ENCODE results near the gene MDP1.

Gene MDP1

DNA sequence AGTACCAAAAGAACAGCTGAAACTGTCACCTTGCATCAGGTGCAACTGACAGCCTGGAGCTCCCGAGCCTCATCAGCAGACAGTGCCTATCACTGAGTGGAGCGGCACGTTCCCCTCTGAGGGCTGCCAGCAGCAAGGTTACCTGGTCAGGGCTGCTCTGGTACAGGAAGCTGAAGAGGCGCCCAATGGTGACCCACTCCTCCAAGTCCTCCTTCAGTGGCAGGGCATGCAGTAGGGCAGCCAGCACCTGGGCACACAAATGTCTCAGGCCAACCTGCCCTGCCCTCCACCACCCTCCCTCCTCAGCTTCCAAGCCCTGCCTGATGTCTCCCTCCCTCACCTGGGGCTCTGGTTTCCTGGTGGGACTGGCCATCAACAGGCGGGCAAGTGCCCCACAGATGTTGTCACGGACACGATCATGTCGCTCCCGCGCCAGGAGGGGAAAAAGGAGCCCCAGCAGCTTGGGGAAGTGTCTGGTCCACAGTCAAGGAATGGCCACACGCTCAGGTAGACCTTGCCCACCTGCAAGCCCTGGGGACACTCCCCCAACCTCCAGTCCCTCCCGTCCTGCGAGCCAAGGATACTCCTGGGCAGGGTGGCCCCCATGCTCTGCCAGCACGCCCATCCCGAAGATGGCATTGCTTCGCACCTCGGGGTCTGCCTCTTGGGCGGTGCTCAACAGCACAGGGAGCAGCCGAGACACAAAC lies 34.3 kb downstream of the MDP1 start:
- TF ChIP-seq, protein P1, sequence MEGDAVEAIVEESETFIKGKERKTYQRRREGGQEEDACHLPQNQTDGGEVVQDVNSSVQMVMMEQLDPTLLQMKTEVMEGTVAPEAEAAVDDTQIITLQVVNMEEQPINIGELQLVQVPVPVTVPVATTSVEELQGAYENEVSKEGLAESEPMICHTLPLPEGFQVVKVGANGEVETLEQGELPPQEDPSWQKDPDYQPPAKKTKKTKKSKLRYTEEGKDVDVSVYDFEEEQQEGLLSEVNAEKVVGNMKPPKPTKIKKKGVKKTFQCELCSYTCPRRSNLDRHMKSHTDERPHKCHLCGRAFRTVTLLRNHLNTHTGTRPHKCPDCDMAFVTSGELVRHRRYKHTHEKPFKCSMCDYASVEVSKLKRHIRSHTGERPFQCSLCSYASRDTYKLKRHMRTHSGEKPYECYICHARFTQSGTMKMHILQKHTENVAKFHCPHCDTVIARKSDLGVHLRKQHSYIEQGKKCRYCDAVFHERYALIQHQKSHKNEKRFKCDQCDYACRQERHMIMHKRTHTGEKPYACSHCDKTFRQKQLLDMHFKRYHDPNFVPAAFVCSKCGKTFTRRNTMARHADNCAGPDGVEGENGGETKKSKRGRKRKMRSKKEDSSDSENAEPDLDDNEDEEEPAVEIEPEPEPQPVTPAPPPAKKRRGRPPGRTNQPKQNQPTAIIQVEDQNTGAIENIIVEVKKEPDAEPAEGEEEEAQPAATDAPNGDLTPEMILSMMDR (IDR thresholded peaks at IDR 0.05; ENCODE audit: control extremely low read depth, extremely low read depth, low read depth, missing control alignments): no peak
- ChIA-PET CTCF (interaction anchor here (1.1 to 3.2 kb wide), 3 partner anchors 21 to 73 kb away, joined by 3 to 21 read pairs (median 4); partner anchors contain the start of gene IRF9), POLR2A (interaction anchor here (0.8 to 3.6 kb wide), 5 partner anchors 14 to 34 kb away, joined by 3 to 13 read pairs (median 3); partner anchors contain the start of genes IRF9, RNF31 and TM9SF1)
- no peak for DNase-seq (ENCODE audit: extremely low spot score)

DNA sequence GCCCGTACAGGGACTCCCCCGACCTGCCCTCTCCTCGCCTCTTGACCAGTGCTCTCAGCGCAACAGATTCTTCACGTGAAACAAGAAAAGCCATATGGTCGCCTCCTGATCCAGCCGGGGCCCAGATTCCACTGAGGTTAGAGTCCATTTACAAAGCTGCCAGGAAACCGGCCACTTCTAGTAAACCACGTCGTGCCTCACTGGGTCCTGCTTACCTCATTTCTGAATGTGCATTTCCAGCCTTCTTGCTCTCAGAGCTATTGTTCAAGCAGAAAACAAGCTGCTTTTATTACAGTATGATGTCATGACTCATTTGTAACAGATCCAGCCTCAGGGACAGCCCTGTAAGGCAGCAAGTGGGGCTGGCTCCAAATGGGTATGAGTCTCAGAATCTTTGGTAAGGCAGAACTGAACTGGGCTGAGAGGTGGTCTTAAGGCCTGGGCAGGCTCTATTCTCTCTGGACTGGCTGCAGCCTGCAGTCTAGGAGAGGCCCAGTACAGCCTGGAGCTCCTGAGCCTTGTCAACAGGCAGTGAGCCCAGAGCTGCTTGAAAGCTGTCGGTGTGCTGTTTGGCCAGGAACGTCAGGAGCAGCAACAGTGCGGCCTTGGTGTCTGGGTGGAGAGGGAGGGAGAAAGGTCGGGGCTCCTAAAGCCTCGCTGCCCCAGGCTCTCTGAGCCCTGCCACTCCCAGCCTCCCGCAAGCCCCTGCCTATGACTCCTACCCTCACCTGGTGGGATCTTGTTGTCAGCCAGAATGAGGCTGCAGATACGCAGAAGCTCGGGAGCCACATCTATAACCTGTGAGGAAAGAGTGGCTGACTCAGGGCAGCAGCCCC lies 35.7 kb downstream of the MDP1 start:
- CTCF ChIA-PET: interaction anchor here (0.8 to 3.2 kb wide), 5 partner anchors 10 to 39 kb away, joined by 3 to 21 read pairs (median 3); partner anchors contain the start of genes EMC9 and IRF9
- DNase-seq (ENCODE audit: extremely low spot score): no peak
- TF ChIP-seq, protein P1 (IDR thresholded peaks at IDR 0.05; ENCODE audit: control extremely low read depth, extremely low read depth, low read depth, missing control alignments): no peak
- POLR2A ChIA-PET: interaction anchor here (1.0 to 3.6 kb wide), 4 partner anchors 9 to 62 kb away, joined by 3 to 13 read pairs (median 4); partner anchors contain the start of genes IPO4, IRF9 and TINF2

DNA sequence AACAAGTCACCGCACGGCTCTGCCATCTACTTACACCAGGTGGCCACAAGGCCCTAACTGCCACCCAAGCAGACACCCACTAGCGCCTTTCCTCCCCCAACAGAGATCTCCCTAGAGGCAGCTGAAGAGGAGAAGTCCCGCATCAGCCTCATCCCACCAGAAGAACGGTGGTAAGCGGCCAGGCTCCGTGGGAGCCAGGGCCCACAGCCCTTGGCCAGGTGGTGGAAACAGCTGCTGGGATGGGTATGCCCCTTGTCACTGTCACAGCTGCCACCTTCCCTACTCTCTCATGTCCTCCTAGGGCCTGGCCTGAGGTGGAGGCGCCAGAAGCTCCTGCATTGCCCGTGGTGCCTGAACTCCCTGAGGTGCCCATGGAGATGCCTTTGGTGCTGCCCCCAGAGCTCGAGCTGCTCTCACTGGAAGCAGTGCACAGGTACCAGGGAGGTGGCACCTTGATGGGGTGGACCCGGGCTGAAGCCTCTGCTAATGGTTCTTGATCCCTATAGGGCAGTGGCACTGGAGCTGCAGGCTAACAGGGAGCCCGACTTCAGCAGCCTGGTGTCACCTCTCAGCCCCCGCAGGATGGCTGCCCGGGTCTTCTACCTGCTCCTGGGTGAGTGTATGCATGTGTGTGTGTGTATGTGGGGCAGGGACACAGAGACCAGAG lies 36.4 kb downstream of the MDP1 start:
- CTCF ChIA-PET: interaction anchor here (0.8 to 3.2 kb wide), 4 partner anchors 9 to 36 kb away, joined by 3 to 21 read pairs (median 4); partner anchors contain the start of gene IRF9
- TF ChIP-seq, protein P1 (IDR thresholded peaks at IDR 0.05; ENCODE audit: control extremely low read depth, extremely low read depth, low read depth, missing control alignments): no peak
- DNase-seq (ENCODE audit: extremely low spot score): no peak
- POLR2A ChIA-PET: interaction anchor here (0.6 to 3.6 kb wide), 6 partner anchors 9 to 63 kb away, joined by 3 to 13 read pairs (median 4); partner anchors contain the start of genes IPO4, IRF9 and TINF2

DNA sequence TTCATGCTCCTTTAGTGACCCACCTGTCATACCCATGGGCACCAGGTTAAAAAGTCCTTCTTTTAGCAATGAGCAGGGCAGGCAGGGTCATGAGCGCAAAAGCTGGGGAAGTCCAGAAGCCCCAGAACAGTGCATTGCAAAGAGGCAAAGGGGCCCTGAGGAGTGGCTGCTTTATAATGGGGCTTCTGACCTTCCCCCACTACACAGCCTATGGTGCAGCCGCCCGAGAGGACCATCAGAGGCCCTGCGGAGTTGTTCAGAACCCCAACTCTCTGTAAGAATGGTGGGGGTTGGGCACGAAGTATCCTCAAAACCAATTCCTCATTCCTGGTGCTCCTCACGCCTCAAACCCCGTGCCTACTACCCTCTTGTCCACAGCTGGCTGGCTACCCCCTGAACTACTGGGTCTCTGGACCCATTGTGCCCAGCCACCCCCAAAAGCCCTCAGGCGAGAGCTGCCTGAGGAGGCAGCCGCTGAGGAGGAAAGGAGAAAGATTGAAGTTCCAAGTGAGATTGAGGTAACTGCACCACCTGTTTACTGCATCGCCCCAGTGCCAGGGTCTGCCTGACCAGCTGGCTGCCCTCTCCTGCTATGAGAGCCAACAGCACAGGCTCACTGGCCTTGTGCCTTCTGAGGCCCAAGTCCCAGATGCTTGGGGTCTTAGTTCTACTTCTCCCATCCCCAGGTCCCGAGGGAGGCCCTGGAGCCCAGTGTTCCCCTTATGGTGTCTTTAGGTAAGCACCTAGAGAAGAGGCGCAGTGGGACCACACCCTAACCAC lies 37.3 kb downstream of the MDP1 start:
- TF ChIP-seq, protein P1 (IDR thresholded peaks at IDR 0.05; ENCODE audit: control extremely low read depth, extremely low read depth, low read depth, missing control alignments): no peak
- ChIA-PET CTCF (interaction anchor here (1.3 to 3.2 kb wide), 3 partner anchors 9 to 18 kb away, joined by 5 to 21 read pairs (median 10); partner anchors contain the start of gene IRF9), POLR2A (interaction anchor here (0.6 to 3.6 kb wide), 4 partner anchors 10 to 53 kb away, joined by 3 to 13 read pairs (median 4); partner anchors contain the start of genes IPO4 and IRF9)
- DNase-seq (ENCODE audit: extremely low spot score): no peak

DNA sequence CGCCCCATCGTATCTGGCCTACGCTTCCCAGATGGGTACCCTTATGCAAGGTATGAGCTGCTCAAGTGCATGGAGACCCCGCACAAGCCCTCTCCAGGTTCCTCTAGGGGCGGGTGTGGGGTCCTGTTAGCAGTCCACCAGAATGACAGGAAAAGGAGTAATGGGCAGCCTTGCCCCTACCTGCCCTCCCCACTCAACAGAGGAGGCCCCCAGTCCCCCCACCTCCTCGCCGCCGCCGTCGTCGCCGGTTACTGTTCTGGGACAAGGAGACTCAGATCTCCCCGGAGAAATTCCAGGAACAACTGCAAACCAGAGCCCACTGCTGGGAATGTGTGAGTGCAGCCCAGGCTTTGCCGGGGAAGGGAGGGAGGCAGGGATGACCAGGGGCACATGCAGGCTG lies 38.0 kb downstream of the MDP1 start:
- ChIA-PET CTCF (interaction anchor here (1.0 to 1.8 kb wide), 3 partner anchors 9 to 17 kb away, joined by 3 to 10 read pairs (median 5); partner anchors contain the start of gene IRF9), POLR2A (interaction anchor here (3.6 kb wide), 1 partner anchor 16 kb away, joined by 13 read pairs; the partner anchor contains the start of gene IRF9)
- no peak for DNase-seq (ENCODE audit: extremely low spot score)
- TF ChIP-seq, protein P1 (IDR thresholded peaks at IDR 0.05; ENCODE audit: control extremely low read depth, extremely low read depth, low read depth, missing control alignments): no peak
